ENCODE measurements around the gene COL4A1.

Gene COL4A1

DNA sequence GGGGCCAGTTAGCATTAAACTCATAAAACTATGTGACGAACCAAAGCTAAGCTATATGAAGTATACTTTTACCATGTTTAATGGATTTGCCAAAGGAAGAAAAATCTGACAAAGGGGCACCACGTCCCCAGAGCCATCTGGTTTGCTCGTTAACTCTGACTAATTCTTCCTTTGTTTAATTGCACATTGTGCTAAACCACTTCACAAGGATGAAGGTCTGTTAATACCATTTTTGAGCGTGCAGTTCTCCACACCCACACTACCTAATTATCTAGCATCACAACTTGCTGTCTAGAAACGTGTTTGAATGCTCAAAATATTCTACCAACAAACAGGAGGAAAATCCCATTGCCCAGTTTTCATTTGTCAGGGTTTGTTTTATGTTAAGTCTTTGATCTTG, 74.8 kb downstream of the COL4A1 start:
- DNase-seq, result no peak

DNA sequence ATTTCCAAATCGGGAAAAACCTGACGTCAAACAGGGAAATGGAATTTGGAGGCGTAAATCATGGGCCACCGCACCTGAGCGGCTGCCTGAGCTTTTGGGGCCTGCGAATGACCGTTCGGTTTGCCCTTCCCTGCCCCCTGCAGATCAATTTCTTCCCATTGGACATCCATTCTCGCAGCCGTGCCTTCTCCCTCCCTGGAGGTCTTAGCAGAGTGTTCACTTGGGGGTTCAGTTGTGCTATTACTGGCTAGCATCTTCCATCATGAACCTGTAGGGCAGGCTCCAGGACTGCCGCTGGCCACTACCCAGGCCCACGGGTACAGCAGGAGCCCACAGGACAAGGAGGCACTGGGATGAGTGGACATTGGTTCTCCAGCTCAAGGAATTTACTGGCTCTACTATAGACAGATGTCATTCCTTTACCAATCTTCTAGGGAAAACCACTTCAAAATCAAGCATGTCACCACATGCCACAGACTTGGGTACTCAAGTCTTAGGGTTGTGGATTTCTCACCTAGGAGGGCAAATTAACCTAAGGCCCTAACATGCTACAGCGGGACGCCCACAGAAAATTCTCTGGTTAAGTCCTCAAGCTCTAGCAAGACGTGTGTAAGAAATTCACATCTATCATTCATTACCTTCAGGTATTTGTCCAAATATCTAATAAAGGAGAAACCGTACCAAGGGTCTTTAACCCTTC, 75.5 kb downstream of the COL4A1 start:
- no peak for DNase-seq

DNA sequence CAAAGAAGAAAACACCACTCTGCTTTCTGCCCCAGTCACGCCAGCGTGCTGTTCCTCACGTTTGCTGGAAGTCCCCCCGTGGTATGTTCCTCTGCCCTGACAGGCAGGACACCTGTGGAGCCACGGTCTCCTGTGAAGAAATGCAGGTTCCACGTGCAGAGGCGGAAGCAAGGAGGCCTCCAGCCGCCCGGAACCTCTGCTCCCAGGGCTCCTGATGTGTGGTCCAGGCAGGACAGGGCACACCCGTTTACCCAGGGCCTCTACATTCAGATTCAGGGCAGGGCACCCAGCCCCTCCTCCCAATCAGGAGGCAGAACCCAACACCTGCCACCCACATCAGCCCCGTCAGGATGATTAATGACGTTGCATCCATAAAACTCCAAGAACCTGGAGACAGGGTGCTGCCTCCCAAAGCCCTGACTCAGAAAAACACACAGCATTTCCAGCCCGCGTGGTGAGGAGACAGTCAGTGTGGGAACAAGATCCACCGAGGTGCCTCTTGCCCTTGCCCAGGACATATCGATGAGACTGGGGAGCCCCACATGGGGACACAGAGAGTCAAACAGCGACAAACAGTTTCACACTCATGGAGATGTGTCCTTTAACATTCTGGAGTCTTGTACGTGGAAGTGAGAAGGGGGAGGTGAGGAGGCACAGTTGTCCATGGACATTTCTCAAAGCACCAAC, 76.2 kb downstream of the COL4A1 start:
- DNase-seq, result no peak

DNA sequence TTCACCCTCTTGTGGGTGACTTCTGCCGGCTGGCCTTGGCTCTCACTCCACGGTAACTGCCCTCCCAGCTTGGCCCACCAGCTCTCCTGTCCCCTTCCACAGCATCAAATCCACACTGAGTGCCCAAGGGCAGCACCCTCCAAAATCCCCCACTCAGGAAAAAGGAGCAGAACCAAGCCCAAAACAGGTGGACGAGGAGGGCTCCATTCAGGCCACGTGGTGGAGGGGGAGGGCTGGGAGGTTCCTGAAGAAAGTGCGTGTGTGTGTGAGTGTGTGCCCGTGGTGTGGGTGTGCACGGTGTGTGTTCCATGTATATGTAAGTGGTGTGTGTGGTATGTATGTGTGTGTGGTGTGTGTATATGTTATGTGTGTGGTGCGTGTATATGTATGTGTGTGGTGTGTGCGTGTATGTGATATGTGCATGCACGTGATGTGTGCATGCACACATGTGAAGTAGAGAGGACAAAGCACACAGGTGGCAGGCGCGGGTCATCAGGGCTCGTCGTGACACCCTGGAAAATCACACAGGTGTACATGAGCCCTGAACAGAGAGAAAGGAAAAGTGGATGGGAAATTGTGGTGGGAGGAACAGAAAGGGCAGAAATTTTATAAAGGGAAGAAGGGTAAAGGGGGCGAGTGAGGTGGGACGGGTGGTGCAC, 76.9 kb downstream of the COL4A1 start:
- no peak for DNase-seq

DNA sequence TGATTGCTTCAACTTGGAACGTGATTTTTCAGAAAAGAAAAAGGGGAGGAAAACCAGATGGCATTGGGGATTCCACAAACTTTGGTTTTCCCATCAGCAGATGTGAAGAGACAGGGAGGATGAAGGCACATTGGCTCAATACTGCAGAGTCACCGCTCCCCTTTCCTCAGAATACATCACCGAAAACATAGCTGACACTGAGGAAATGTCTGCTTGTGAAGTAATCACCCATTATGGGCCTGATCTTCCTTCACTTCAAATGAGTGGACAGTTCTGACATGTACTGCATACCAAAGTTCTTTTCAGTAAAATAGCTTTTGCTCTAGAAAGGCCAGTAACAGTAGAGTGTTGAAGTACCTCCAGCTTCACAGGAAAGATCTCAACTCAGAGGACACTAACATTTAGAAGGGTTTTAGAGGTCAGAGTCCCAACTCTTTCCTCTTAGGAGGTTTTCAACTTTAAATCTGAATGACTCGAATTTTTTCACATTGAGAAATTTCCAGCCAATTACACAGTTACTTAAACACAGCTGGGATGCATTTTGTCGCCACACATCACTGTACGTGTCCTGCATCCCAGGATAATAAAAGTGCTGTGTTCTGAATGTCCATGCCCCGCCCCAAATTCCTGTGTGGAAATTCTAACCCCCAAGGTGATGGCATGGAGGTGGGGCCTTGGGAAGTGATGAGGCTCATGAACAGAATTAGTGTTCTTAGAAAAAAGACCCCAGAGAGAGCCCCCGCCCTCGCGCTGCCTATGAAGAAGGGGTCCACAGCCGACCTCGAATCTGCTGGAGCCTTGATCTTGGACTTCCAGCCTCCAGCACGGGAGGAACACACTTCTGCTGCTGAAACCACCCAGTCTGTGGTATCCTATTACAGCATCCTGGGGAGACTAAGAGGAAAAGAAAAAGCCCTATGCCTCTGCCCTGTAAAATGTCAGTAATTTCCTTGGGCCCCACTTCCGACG, 77.7 kb downstream of the COL4A1 start:
- DNase-seq, result peak; percentile 67

DNA sequence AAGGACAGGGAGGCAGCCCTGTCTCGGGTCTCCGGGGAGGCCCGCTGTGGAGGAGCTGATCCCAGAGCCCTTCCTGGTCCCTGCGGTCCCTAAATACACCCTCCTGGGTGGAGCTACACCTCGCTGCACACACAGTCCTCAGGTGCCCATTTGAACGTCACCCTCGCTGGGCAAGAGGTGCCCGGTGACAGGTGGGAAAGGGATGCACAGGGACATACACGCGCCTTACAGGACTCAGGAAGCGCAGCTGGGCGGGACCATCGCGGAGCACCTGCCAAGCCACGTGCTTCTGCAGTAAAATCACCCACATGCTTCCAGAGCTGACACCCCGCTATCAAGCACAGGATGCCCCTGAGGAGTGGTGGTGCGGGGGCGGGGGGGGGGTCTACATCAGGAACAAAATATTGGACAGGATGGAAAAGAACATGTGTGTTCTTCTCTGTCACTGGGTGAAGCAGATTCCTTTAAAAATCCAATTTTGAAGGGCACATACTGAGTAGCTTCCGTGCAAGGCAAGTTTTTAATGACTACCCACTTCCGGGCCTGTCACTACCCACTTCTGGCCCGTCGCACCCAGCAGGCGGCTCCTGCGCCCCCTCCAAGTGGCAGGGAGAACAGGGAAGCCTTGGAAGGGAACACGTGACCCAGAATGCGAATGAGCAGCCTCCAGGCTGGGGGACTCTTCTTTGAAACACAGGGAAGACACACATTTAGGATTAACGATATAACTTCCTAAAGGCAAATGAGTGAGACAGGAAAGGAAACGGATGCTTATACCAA, 78.9 kb downstream of the COL4A1 start:
- DNase-seq, result no peak

DNA sequence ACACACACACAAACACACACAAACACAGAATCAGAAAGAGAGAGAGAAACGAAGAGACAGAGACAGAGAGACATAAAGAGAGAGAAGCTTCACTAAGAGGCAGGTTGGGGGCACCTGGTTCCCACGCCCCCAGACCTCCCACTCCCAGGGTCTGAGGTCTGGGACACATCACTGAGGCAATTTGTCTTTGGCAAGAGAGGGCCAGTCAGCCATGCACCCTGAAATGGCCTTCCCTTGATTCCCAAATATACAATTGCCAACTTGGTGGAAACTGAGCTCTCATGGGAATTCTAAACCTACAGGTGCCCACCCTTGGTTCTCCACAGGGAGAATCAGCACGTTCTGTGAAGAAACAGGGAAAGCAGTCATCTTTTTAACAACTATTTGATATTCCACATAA, 79.5 kb downstream of the COL4A1 start:
- DNase-seq, result no peak

DNA sequence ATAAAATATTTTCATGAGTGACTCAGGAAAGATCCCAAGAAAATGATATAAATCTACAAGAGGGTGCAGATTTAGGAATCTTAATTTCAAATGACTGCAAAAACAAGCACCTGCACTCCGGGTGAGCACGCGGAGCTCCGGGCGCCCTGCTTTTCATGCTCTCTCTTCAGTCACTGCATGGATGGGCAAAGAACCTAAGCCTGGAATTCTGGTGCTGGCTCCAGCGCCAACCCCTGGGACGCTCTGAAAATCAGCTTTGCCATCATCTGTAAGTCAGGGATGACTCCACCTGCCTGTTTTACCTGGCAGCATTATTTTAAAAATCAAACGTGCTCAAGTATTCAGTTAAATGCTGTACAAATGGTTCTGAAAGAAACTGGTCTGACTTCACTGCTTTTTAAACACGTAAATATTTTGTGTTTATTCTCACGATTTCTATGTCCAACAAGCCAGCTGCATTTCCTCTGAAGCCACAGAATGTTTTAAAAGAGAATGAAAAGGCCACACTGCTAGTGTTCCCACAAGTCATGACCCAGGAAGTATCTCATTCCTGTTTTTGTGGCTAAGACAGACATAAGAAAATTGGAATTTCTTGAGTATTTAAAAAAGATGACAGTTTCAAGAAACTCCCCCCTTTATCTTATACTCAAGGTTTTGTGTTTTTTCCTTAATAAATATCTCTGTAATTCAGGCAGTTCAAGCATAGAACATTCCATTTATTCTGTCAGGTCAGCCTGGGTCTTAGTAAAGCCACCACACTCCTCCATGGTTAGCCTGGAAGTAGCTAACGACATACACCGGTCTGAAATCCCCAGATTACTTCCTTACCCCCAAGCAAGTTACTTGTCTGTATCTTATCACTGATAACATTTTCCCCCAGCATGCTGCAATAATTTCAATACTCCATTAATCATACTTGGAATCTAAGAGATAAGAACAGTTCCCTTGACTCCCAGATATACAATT, 81.1 kb downstream of the COL4A1 start:
- DNase-seq, result no peak

DNA sequence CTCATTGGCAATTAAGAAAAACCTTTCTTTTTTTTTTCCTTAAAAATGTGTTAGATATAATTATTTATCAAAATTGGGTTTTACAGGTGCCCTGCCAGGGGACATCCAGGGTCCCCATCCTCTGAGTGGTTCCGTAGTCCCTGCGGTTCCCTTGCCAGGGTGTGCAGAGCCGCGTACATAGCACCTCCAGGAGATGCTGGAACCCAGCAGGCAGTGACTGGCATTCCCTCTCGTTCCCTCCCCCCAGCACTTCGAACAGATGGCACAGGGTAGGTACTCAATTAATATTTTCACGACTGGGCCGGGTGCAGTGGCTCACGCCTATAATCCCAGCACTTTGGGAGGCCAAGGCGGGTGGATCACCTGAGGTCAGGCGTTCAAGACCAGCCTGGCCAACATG, 82.0 kb downstream of the COL4A1 start:
- DNase-seq, result no peak

DNA sequence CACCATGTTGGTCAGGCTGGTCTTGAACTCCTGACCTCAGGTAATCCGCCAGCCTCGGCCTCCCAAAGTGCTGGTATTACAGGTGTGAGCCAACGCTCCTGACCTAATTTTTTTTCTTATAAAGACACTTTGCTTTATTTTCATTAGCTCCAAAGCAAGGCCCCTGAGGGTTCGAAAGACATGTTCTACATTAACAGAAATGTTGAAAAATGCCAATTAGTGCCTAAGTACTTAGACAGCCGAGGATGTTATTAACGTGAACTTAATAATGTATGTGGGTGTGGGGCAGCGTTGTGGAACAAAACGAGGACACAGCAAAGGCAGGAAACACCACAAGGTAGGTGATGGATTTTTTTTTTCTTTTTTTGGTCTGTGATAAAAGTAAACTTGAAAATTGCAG, 82.4 kb downstream of the COL4A1 start:
- no peak for DNase-seq

DNA sequence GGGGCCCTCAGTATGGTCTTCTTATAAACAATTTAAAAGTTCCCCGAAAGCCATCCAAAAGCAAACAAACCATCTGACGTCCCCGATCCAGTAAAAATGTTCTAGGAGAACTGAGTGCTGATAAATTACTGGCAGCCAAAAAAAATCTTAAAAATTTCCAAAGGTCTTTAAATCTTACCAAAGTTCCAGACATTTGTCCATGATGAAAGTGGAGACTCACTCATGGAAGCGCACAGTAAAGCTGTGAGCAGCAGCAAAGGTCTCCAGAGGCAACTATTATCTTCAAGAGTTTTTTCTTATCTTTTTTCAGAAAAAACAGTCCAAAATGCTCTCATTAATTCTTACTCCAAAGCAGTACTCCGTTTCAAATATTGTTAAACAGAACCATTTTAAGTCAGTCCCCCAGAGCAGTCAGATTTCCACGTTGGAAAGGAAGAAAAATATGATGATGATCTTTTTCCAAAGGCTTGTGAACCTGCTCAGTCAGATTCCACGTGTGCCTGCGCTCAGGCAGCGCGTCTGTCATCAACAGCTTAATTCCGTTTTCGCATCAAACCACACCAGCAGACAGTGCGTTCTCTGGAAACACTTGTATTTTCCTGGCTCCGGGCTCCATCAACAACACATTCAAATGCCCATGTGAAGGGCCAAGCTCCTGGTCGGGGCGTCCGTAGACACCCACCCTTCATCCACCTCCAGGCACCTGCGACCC, 85.4 kb downstream of the COL4A1 start:
- no peak for DNase-seq

DNA sequence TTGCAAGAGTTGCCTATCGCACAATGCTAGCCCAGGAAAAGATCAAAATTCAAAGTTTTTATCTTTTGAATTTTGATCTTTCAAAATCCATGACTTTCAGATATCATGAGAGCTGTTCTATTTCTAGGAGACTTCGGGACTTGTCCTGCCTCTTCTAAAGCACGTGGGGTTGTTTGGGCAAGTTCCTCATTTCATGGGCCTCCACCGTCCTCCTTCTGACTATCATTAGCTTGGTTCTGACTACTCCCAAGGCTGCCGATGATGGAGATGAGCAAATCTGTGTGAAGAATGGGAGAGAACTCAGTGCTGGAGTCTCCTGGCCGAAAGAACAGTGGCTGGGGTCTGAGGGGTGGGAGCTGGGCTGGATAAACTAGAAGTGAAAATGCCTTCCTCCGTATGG, 86.5 kb downstream of the COL4A1 start:
- DNase-seq, result no peak

DNA sequence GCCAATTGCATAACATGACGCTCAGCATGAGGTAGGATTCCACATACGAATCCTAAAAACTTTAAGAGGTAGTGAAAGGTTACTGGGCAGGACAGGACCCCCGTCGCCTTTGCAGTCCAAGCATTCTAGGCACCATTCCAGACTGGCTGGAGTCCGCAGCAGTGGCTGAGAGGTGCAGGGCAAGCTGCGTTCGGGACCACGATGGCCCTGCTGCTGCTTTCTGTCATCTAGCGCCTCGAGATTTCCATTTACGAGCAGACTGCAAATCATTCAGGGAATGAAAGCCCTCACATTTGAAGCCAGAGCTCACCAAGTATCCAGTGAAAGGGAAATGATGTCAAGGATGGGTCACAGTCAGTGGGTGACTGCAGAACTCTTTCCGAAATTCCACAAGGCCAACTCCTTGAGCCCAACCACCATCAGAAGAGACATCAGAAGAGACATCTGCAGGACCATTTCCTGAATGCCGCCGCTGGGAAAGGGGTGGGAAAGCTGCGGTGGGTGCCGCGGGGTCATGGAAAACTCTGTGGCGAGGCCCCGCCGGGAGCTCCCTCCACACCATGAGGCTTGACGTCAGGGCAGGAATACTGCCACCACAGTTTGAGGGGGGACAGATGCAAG, 88.3 kb downstream of the COL4A1 start:
- DNase-seq, result no peak

DNA sequence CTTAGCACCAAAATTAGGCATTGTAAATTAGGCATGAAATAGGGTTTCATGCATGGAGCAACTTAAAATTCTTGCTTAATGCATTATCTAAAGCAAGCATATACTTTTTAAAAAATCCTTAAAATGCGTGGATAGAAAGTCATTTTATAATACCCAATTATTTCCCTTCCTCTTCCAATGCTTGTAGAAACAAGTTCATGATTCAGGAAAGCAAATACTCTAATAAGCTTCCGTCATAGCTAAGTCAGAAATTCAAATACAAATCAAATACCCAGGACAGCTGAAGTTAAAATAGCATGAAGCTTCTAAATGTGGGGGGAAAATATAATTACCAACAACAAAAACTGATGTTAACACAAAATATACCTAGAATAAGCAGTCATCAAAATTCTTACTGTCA, 89.1 kb downstream of the COL4A1 start:
- DNase-seq, result no peak

DNA sequence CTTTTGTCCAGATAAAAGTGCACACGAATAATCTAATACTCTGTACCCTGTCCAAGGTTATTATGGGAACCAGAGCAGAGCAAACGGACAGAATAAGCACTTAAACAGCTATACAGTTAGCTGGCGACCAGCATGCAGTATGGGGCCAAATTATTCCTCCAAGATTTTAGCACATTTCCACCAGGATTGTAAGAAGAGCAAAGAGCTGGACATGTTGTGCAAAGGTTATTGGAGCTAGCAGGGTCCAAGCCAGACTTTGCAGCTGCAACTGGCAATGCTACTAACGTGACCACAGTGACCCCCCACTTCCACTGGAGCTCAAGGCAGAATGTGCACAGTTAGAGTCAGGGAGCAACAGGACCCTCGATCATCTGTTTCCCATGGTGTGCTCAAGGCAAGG, 89.9 kb downstream of the COL4A1 start:
- DNase-seq, result no peak

DNA sequence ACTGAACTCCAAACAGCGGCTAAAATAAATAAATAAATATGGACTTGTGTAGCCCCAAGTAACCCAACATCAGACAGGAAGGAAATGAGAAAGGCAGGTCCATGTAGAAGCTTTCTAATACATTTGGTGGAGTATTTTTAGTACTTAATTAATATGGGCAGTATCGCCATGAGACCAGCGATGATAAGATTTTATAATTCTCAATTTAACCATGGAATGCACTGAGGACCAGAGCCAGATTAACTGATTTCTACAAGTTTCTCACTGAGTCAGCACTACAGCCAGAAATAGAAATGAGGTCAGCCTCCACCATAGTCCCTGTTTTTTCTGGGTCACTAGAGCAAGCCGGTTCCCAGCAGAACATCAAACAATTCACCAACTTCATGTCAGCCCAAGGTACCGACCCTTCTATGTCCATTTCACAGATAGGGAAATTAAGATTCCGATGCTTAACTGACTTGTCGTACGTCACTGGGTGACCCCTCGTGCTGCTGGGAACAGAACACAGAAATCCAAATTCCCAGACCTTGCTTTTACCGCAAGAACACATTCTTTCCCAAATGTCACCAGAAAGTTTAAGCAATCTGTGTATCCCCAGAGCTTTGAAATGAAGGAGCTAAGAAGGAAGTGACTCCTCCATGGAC, 90.4 kb downstream of the COL4A1 start:
- DNase-seq, result peak; percentile 65

DNA sequence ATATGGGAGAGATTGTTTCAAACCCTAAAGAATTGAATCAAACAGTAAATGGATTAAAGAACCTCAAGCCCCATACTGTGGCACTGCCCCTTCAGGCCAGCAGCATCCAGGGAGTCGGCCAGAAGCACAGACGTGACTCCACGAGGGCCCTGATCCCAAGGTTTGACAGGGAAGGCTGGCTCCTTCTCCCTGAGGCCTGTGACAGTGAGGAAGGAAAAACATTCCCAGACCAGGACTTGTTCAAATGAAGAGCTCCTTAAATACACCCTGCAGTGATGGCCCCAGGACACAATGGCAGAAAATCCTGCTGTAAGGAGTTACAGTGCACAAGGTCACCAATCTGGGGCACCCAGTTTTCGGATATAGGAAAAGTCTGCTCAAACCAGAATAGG, 91.0 kb downstream of the COL4A1 start:
- no peak for DNase-seq

DNA sequence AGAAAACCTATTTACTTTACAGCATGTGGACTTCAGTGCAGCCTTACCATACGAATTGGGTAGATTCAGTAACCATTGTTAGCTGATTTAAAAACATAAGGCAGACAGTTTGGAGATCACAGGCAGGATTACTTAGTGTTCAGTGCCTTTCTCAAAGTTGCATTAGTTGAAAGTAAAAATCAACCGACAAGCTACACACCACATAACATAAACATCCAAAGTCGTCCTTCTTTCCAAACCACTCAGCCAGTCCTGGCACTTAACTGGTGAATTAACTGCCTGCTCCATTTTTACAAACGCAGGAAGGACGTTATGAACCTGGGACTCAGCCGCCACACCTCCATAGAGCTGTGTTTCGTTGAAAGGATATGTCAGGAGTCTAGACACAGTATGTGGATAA, 91.4 kb downstream of the COL4A1 start:
- DNase-seq, result no peak

DNA sequence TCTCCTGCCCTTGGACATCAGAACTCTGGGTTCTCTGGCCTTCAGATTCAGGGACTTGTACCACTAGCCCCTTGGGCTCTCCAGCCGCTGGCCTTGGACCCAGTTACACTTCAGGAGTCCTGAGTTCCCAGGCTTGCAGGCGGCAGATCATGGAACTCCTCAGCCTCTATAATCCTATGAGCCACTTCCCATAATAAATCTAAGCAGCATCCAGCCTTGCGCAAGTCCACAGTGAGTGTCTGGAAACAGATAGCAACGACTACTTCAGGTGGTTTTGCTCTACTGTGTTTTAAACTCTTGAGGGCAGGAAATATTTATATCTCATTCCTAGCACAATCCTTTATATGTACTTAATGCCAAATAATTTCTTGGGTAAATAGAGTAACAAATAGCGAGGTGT, 92.3 kb downstream of the COL4A1 start:
- DNase-seq, result peak; percentile 52

Data from fibroblast of skin of right quadriceps (primary cell).